Large intestine (tissue), 3 donors: ENCODE measurements around the gene RDH5. TPM values are rescaled to one million over a fixed set of nuclear protein-coding genes. Genes with fewer than 3 reads are reported as not detected.

ENCODE experiments used
- DNase-seq, 2 donors: peaks; one replicate each; pipeline versions ENCODE4 v3.0.0 to v3.0.0-alpha.2; 2013
- H3K27ac ChIP-seq: one replicate; pipeline ENCODE4 v1.5.1; 2013; ENCODE audit warnings: low read length
- H3K27me3 ChIP-seq: 2 replicates; pipeline ENCODE4 v1.6.1; 2013; ENCODE audit warnings: low read length; ENCODE audit not compliant: control insufficient read depth, insufficient read depth
- H3K36me3 ChIP-seq: 2 replicates; pipeline ENCODE4 v1.6.1; 2013; ENCODE audit warnings: low read length; ENCODE audit not compliant: control insufficient read depth, insufficient read depth
- H3K4me1 ChIP-seq: one replicate; pipeline ENCODE4 v1.6.1; 2013; ENCODE audit warnings: low read length; ENCODE audit not compliant: control insufficient read depth, insufficient read depth
- H3K4me3 ChIP-seq: one replicate; pipeline ENCODE4 v1.5.1; 2013; ENCODE audit warnings: low read length
- H3K9me3 ChIP-seq: one replicate; pipeline ENCODE4 v1.6.1; 2013; ENCODE audit warnings: mild to moderate bottlenecking, low read depth, low read length, moderate library complexity; ENCODE audit not compliant: control insufficient read depth
- WGBS: methylation state at CpG from one replicate; pipeline ENCODE4 v1.1.5; 2013; ENCODE audit warnings: low lambda C conversion rate; ENCODE audit not compliant: insufficient coverage; 5-methylcytosine and 5-hydroxymethylcytosine counted together
- polyA plus RNA-seq: library from polyadenylated mRNA; unstranded; fragments of 120-200 nt; gene quantifications from one replicate; pipeline ENCODE4 v1.2.1, GENCODE V29; 2013

The RDH5 gene
- polyA plus RNA-seq, 1 donor: 56.7 TPM

DNA sequence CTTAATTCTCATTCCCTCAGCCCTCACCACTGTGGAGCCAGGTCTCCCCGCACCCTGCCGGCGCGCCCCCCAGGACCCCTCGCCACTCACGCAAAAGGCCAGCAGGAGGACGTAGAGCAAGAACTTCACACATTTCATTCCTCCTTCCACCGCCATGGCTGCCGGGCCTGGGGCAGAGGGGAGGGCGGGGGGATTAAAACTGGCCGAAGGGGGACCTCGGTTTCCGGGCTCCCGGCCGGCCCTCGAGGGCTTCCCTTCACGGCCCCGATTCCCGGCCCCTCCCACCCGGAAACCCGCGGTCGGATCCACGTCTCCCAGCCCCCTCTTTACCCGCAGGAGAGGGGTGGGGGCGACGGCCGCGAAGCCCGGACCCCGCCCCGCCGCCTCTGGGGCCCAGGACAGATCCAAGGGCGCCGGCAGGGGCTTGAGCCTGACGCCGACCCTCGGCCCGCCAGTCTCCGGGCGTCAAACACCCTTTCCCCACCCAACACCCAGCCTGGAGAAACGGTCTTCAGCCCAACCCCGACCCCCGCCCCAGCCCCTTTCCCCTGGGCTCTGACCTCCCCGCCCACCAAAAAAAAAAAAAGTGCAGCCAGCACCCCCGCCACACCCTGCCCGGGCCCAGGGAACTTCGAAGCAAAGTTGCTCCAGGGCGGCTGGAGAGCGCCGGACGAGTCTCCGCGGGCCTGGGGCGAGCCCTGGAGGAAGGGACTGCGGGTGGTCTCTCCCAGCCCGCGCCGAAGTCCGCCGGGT, 8.2 kb downstream of the RDH5 start:
- peaks cover 44% of the 10 kb centered on the region for H3K4me1 ChIP-seq
- no peaks in the 10 kb centered on the region for H3K27me3 ChIP-seq
- H3K9me3 ChIP-seq: no peaks in the 10 kb centered on the region
- H3K4me3 ChIP-seq: peak overlapping the region; percentile 96
- peak overlapping the region; percentile 97 for H3K27ac ChIP-seq
- H3K36me3 ChIP-seq: peaks cover 38% of the 10 kb centered on the region
- DNase-seq: peak; percentile 72 to 84
- no CpG with 5 or more reads among the region's 61 CpGs for WGBS

- peaks cover 36% of the 10 kb centered on the region for H3K4me1 ChIP-seq
- peak; percentile 88 to 94 for DNase-seq
Observed at GRCh38 chr12:55728939-55729818, 9.0 kb downstream of the RDH5 start, which contains the start of gene CD63. Gene CD63, minus strand, starts transcription at chr12:55729009. Its CDS starts 668 bp downstream, at chr12:55728341.

GRCh38 chr12:55729819-55730818, 9.9 kb downstream of the RDH5 start:
- DNase-seq: no peak
- 58% methylated on average over 2 of the region's 19 CpGs for WGBS

More at GRCh38 chr12:55728939-55729818, 9.0 kb downstream of the RDH5 start, which contains the start of gene CD63:
- peak within 1 kb of the TSS; percentile 97 for H3K27ac ChIP-seq
- H3K9me3 ChIP-seq: no peaks in the 10 kb centered on the region
- H3K27me3 ChIP-seq: no peaks in the 10 kb centered on the region
- H3K36me3 ChIP-seq: peaks cover 31% of the 10 kb centered on the region
- WGBS: no CpG with 5 or more reads among the region's 61 CpGs
- peak within 1 kb of the TSS; percentile 96 for H3K4me3 ChIP-seq

DNA sequence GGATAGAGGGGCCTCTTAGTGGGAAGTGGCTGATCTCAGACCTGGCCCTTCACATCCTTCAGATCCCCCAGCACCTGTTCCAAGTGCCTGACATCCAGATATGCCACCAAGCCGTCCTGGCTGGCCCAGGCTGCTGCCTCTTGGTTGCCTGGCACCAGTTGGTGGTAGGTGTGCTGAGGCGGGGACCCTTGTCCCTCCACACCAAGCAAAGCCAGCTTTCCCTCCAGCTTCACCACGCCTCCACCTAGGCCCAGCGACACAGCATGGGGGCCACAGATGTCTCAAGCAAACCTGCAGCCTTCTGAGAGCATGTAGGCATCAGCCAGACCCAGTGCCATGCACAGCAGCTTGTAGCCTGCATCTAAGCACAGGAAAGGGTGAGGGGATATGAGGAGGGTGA, 12.1 kb downstream of the RDH5 start:
- Histone ChIP-seq H3K27me3 (no peaks in the 10 kb centered on the region), H3K36me3 (no peaks in the 10 kb centered on the region), H3K4me1 (peaks cover 18% of the 10 kb centered on the region), H3K4me3 (no peak overlapping the region), H3K9me3 (no peaks in the 10 kb centered on the region), H3K27ac (no peak overlapping the region)
- no peak for DNase-seq
- no CpG with 5 or more reads among the region's 4 CpGs for WGBS

More at GRCh38 chr12:55729819-55730818, 9.9 kb downstream of the RDH5 start:
- H3K4me1 ChIP-seq: peaks cover 31% of the 10 kb centered on the region
- H3K27ac ChIP-seq: peak overlapping the region; percentile 97
- peaks cover 21% of the 10 kb centered on the region for H3K36me3 ChIP-seq
- H3K4me3 ChIP-seq: peak overlapping the region; percentile 96
- no peaks in the 10 kb centered on the region for H3K27me3 ChIP-seq
- H3K9me3 ChIP-seq: no peaks in the 10 kb centered on the region

DNA sequence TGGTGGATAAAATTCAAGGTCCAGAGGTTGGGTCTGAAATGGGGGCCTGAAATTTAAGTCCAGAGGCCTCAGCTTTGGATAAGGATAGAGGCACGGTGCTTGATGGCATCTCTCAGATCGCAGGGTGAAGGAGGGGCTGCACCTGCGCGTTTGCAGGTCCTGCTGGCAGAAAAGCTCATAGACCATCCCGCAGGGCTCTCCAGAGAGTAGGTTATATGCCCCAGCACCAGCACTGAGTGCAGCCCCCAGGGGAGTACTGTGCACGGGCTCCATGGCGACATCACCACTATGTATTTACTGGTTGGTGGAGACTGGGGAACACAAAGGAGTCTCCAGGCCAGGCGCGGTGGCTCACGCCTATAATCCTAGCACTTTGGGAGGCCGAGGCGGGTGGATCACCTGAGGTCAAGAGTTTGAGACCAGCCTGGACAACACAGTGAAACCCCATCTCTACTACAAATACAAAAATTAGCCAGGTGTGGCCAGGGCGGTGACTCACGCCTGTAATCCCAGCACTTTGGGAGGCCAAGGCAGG, 12.9 kb downstream of the RDH5 start:
- no CpG with 5 or more reads among the region's 14 CpGs for whole genome bisulfite sequencing
- Histone ChIP-seq H3K9me3 (no peaks in the 10 kb centered on the region), H3K27ac (no peak overlapping the region), H3K4me3 (no peak overlapping the region), H3K27me3 (no peaks in the 10 kb centered on the region), H3K36me3 (no peaks in the 10 kb centered on the region), H3K4me1 (peaks cover 23% of the 10 kb centered on the region)
- no peak for DNase-seq

DNA sequence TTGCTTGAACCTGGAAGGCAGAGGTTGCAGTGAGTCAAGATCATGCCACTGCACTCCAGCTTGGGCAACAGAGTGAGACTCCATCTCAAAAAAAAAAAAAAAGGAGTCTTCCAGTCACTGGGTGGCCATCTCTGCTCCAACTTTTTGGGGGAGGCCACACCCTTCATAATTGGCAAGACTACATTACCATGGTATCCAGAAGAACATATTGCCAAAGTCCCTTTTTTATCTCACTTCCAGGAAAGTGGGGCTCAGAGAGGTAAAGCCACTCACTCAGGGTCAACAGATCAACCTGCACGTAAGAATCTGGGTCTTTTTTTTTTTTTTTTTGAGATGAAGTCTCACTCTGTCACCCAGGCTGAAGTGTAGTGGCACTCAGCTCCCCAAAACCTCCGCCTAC, 13.7 kb downstream of the RDH5 start:
- peaks cover 25% of the 10 kb centered on the region for H3K4me1 ChIP-seq
- H3K9me3 ChIP-seq: no peaks in the 10 kb centered on the region
- H3K27me3 ChIP-seq: no peaks in the 10 kb centered on the region
- no peak for DNase-seq
- no CpG with 5 or more reads among the region's 2 CpGs for WGBS
- no peak overlapping the region for H3K27ac ChIP-seq
- H3K4me3 ChIP-seq: no peak overlapping the region
- H3K36me3 ChIP-seq: no peaks in the 10 kb centered on the region

DNA sequence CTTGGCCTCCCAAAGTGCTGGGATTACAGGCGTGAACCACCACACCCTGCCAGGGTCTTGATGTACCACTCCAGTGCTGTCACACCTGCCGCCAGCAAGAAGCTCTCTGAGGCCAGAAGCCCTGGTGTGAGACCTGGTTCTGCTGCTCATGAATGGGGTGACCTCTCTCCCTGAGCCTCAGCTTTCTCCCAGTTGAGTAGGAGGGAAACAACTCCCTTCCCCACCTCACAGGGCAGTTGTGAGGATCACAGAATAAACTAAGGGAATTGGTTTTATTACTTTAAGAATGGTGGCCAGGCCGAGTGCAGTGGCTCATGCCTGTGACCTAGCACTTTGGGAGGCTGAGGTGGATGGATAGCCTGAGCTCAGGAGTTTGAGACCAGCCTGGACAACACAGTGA, 14.4 kb downstream of the RDH5 start:
- WGBS: no CpG with 5 or more reads among the region's 3 CpGs

GRCh38 chr12:55736076-55736475, 15.9 kb downstream of the RDH5 start:
- Histone ChIP-seq H3K9me3 (no peaks in the 10 kb centered on the region), H3K4me3 (no peak overlapping the region), H3K27ac (no peak overlapping the region), H3K4me1 (peaks cover 16% of the 10 kb centered on the region), H3K36me3 (no peaks in the 10 kb centered on the region), H3K27me3 (no peaks in the 10 kb centered on the region)
- no CpG with 5 or more reads among the region's 3 CpGs for WGBS
- DNase-seq: no peak

More for the DNA sequence above, 14.4 kb downstream of the RDH5 start:
- Histone ChIP-seq H3K4me3 (no peak overlapping the region), H3K27ac (no peak overlapping the region), H3K36me3 (no peaks in the 10 kb centered on the region), H3K27me3 (no peaks in the 10 kb centered on the region), H3K9me3 (no peaks in the 10 kb centered on the region), H3K4me1 (peaks cover 25% of the 10 kb centered on the region)
- no peak for DNase-seq

DNA sequence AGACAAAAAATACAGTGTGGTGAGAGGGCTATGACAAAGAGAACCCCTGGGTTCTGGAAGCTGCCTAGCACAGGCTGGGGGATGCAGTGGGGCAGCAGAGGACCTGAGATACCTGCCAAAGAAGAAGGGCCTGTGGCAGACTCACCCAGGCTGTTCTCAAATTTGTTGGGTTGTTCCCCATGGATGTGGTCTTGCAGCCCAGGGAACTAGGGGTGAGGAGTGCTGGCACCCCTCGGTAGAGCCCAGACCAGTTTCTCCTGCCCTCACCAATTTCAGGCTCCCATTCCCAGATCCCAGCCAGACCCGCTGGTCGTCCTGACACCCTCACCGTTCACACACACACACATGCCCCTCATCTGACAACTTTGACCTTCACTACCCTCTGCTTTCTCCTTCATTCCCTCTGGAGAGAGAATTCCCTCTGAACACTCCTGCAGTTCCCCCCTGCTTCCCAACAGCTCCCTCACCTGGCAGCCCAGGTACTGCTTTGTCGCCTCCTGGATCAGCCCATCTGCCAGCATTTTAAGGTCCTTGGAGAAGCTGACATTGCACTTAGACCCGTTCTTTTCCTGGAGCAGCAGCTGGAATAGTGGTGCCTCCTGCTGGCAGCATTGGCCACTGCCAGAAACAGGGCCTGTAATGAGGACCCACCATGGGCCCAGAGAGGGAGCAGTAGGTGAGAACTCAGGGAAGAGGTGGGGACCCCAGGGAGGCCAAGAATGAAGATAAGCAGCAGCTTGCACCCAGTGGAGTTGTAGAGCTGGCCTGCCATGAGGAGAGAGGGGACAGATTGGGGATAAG, 16.8 kb downstream of the RDH5 start:
- H3K4me1 ChIP-seq: peaks cover 20% of the 10 kb centered on the region
- peak overlapping the region; percentile 75 for H3K27ac ChIP-seq
- no peak overlapping the region for H3K4me3 ChIP-seq
- H3K27me3 ChIP-seq: no peaks in the 10 kb centered on the region
- H3K9me3 ChIP-seq: no peaks in the 10 kb centered on the region
- H3K36me3 ChIP-seq: no peaks in the 10 kb centered on the region
- no CpG with 5 or more reads among the region's 6 CpGs for WGBS
- DNase-seq: peak; percentile 89 to 92
